ENCODE data around the gene NCOA1. TPM values are rescaled to one million over a fixed set of nuclear protein-coding genes. Genes with fewer than 3 reads are reported as not detected.

NCOA1 gene
- total and polyA plus RNA-seq, 4 donors, result 6.5 to 26.6 (median 16.3) TPM

DNA sequence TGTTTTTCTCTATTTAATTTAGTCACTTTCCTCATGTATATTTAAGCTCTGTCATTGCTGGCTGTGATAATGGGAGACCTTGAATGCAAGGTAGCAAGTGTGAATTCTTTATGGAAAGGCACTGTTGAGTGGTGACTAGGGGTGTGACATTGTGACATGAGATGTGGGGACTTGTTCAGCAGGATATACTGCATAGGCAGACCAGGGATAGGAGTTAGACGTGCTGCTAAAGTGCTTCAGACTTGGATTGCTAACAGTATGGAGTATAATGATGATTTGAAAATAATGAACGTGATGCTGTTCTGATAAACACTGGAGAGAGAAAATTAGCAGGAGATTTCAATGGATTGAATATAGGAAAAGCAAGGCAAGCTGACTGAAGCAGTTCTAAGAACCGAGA is 135.1 kb downstream of the NCOA1 start:
- Histone ChIP-seq H3K36me3 (ENCODE audit: control insufficient read depth in 4 of 4, insufficient read depth in 3 of 4, low read depth in 1 of 4, low read length in 3 of 4) (no peaks in the 10 kb centered on the region), H3K27me3 (ENCODE audit: control insufficient read depth in 4 of 4, insufficient read depth in 4 of 4, low read length in 3 of 4) (no peaks in the 10 kb centered on the region), H3K9me3 (ENCODE audit: control insufficient read depth in 4 of 4, low read length in 3 of 4) (no peaks in the 10 kb centered on the region), H3K4me3 (ENCODE audit: low read depth in 1 of 3, low read length in 3 of 3) (no peak overlapping the region), H3K27ac (ENCODE audit: low read depth in 1 of 2, low read length in 2 of 2) (no peak overlapping the region), H3K9ac (ENCODE audit: low read depth in 1 of 2, low read length in 2 of 2) (no peak overlapping the region), H3K4me1 (ENCODE audit: control insufficient read depth in 4 of 4, insufficient read depth in 4 of 4, low read length in 3 of 4) (no peaks in the 10 kb centered on the region)
- DNase-seq (ENCODE audit: low spot score), result no peak
- 92% methylated on average over 3 of the region's 3 CpGs for WGBS
- TF ChIP-seq RAD21 (IDR thresholded peaks at IDR 0.05), result no peak

DNA sequence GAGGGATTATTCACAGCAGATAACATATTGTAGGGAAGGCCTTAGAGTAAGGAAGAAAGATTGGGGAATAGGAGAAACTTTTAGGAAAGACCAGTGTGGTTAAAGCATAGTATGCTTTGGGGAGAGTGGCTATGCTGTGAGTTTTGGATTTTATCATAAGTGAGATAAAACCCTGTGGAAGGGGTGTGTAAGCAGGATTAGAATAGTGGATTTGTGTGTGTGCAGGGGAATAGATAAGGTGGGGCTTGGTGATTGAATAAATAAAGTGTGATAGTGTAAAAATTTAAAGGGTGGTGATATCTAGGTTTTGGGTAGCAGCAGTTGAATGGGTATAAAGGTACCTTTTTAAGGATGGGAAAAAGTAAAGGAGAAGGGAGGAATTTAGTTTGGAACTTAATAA is 137.7 kb downstream of the NCOA1 start:
- Histone ChIP-seq H3K27me3 (ENCODE audit: control insufficient read depth in 4 of 4, insufficient read depth in 4 of 4, low read length in 3 of 4) (no peaks in the 10 kb centered on the region), H3K4me3 (ENCODE audit: low read depth in 1 of 3, low read length in 3 of 3) (no peak overlapping the region), H3K9me3 (ENCODE audit: control insufficient read depth in 4 of 4, low read length in 3 of 4) (no peaks in the 10 kb centered on the region), H3K9ac (ENCODE audit: low read depth in 1 of 2, low read length in 2 of 2) (no peak overlapping the region), H3K4me1 (ENCODE audit: control insufficient read depth in 4 of 4, insufficient read depth in 4 of 4, low read length in 3 of 4) (no peaks in the 10 kb centered on the region), H3K27ac (ENCODE audit: low read depth in 1 of 2, low read length in 2 of 2) (no peak overlapping the region), H3K36me3 (ENCODE audit: control insufficient read depth in 4 of 4, insufficient read depth in 3 of 4, low read depth in 1 of 4, low read length in 3 of 4) (no peaks in the 10 kb centered on the region)
- no peak for DNase-seq (ENCODE audit: low spot score)
- no peak for TF ChIP-seq GABPA (IDR thresholded peaks at IDR 0.05 in 1 of 2, conservative IDR thresholded peaks at IDR 0.05 in 1 of 2)
- TF ChIP-seq, protein P1, sequence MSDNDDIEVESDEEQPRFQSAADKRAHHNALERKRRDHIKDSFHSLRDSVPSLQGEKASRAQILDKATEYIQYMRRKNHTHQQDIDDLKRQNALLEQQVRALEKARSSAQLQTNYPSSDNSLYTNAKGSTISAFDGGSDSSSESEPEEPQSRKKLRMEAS (IDR thresholded peaks at IDR 0.05), result no peak
- no peak for TF ChIP-seq JUND (IDR thresholded peaks at IDR 0.05)
- TF ChIP-seq RAD21 (IDR thresholded peaks at IDR 0.05), result no peak
- no peak for TF ChIP-seq TAF1 (conservative IDR thresholded peaks at IDR 0.05)

DNA sequence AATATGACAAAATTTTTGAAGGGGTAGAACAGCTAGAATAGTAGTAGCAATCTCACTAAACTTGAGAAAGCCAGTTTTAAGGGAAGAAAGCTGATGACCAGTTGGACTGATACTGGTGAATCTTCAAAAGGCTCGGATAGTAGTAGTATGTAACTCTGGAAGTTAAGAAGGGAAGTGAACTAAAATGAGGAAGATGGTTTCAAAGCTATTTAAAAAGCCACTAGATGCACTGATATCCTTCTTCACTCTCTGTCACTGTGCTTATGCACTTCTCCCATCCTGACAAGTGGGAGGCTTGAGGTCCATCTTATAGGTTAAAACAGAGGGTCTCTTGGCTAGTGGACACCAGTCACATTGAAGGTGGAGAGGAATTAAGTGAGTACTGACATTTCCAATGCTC is 141.1 kb downstream of the NCOA1 start:
- Histone ChIP-seq H3K36me3 (ENCODE audit: control insufficient read depth in 4 of 4, insufficient read depth in 3 of 4, low read depth in 1 of 4, low read length in 3 of 4) (no peaks in the 10 kb centered on the region), H3K4me1 (ENCODE audit: control insufficient read depth in 4 of 4, insufficient read depth in 4 of 4, low read length in 3 of 4) (no peaks in the 10 kb centered on the region), H3K4me3 (ENCODE audit: low read depth in 1 of 3, low read length in 3 of 3) (no peak overlapping the region), H3K27ac (ENCODE audit: low read depth in 1 of 2, low read length in 2 of 2) (no peak overlapping the region), H3K27me3 (ENCODE audit: control insufficient read depth in 4 of 4, insufficient read depth in 4 of 4, low read length in 3 of 4) (no peaks in the 10 kb centered on the region), H3K9ac (ENCODE audit: low read depth in 1 of 2, low read length in 2 of 2) (no peak overlapping the region), H3K9me3 (ENCODE audit: control insufficient read depth in 4 of 4, low read length in 3 of 4) (no peaks in the 10 kb centered on the region)
- no peak for DNase-seq (ENCODE audit: low spot score)
- TF ChIP-seq, protein P2, sequence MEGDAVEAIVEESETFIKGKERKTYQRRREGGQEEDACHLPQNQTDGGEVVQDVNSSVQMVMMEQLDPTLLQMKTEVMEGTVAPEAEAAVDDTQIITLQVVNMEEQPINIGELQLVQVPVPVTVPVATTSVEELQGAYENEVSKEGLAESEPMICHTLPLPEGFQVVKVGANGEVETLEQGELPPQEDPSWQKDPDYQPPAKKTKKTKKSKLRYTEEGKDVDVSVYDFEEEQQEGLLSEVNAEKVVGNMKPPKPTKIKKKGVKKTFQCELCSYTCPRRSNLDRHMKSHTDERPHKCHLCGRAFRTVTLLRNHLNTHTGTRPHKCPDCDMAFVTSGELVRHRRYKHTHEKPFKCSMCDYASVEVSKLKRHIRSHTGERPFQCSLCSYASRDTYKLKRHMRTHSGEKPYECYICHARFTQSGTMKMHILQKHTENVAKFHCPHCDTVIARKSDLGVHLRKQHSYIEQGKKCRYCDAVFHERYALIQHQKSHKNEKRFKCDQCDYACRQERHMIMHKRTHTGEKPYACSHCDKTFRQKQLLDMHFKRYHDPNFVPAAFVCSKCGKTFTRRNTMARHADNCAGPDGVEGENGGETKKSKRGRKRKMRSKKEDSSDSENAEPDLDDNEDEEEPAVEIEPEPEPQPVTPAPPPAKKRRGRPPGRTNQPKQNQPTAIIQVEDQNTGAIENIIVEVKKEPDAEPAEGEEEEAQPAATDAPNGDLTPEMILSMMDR (IDR thresholded peaks at IDR 0.05; ENCODE audit: low read depth, low read length, missing input control), result no peak
- TF ChIP-seq GABPA (IDR thresholded peaks at IDR 0.05 in 1 of 2, conservative IDR thresholded peaks at IDR 0.05 in 1 of 2) (no peak), YY1 (IDR thresholded peaks at IDR 0.05) (no peak), NR2F2 (IDR thresholded peaks at IDR 0.05) (no peak), FOXA1 (IDR thresholded peaks at IDR 0.05) (no peak), RAD21 (IDR thresholded peaks at IDR 0.05) (no peak), SP1 (IDR thresholded peaks at IDR 0.05) (no peak)
- TF ChIP-seq, protein P3, sequence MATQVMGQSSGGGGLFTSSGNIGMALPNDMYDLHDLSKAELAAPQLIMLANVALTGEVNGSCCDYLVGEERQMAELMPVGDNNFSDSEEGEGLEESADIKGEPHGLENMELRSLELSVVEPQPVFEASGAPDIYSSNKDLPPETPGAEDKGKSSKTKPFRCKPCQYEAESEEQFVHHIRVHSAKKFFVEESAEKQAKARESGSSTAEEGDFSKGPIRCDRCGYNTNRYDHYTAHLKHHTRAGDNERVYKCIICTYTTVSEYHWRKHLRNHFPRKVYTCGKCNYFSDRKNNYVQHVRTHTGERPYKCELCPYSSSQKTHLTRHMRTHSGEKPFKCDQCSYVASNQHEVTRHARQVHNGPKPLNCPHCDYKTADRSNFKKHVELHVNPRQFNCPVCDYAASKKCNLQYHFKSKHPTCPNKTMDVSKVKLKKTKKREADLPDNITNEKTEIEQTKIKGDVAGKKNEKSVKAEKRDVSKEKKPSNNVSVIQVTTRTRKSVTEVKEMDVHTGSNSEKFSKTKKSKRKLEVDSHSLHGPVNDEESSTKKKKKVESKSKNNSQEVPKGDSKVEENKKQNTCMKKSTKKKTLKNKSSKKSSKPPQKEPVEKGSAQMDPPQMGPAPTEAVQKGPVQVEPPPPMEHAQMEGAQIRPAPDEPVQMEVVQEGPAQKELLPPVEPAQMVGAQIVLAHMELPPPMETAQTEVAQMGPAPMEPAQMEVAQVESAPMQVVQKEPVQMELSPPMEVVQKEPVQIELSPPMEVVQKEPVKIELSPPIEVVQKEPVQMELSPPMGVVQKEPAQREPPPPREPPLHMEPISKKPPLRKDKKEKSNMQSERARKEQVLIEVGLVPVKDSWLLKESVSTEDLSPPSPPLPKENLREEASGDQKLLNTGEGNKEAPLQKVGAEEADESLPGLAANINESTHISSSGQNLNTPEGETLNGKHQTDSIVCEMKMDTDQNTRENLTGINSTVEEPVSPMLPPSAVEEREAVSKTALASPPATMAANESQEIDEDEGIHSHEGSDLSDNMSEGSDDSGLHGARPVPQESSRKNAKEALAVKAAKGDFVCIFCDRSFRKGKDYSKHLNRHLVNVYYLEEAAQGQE (IDR thresholded peaks at IDR 0.05), result no peak
- 76% methylated on average over 1 of the region's 1 CpG for whole genome bisulfite sequencing

Data from liver (tissue), 9 donors.